ENCODE data around the gene PDE4A.

- TF ChIP-seq CTCF (conservative IDR thresholded peaks at IDR 0.05) (no peak), EZH2 (IDR thresholded peaks at IDR 0.05; ENCODE audit: low read depth) (no peak)
Measured at GRCh38 chr19:10379880-10380312, 40.4 kb upstream of the PDE4A start.

Measured in PC-9 (cell line).